H1 (cell line): ENCODE measurements around the gene ZNF622. TPM values are rescaled to one million over a fixed set of nuclear protein-coding genes. Genes with fewer than 3 reads are reported as not detected.

Source experiments
- CTCF ChIA-PET: fragments of 300-600 bp; sonication (Branson Sonifier 250); formaldehyde crosslinking; loops from one replicate; lab custom pipeline; 2021; ENCODE audit not compliant: partially characterized antibody; lab: Charles Lee
- POLR2A ChIA-PET: fragments of 300-600 bp; sonication (Branson Sonifier 250); formaldehyde crosslinking; loops from one replicate; lab custom pipeline; 2021; ENCODE audit warnings: inconsistent platforms; ENCODE audit not compliant: partially characterized antibody; lab: Charles Lee
- DNase-seq, 2 experiments: peaks; one replicate each; pipeline versions ENCODE4 v3.0.0 to v3.0.0-alpha.2; 2010 to 2022; ENCODE audit warnings: low spot score in 2 of 2, low read depth in 1 of 2, mixed read lengths in 1 of 2
- FAIRE-seq: peaks from 2 replicates; lab custom pipeline; 2011; peaks lifted over from hg19 to GRCh38; lab: Jason Lieb, UNC
- H2AFZ ChIP-seq: 2 replicates; pipeline ENCODE4 v1.8.1; 2012; ENCODE audit warnings: low read length, inconsistent platforms
- H2AK5ac ChIP-seq: 2 replicates; pipeline ENCODE4 v1.6.1; 2013; ENCODE audit warnings: low read depth, low read length
- H2BK120ac ChIP-seq: replicated peaks from 2 replicates; pipeline ENCODE3; 2013; ENCODE audit warnings: low read depth, low read length, inconsistent platforms
- H2BK12ac ChIP-seq: 2 replicates; pipeline ENCODE4 v1.6.1; 2013; ENCODE audit warnings: low read depth, low read length
- H2BK15ac ChIP-seq: 2 replicates; pipeline ENCODE4 v1.6.1; 2013; ENCODE audit warnings: low read length
- H2BK20ac ChIP-seq: 2 replicates; pipeline ENCODE4 v1.6.1; 2013; ENCODE audit warnings: low read length
- H2BK5ac ChIP-seq: 2 replicates; pipeline ENCODE4 v1.6.1; 2013; ENCODE audit warnings: low read depth, low read length
- H3K14ac ChIP-seq: 2 replicates; pipeline ENCODE4 v1.6.1; 2013; ENCODE audit warnings: inconsistent platforms; ENCODE audit not compliant: insufficient read length
- H3K18ac ChIP-seq: 2 replicates; pipeline ENCODE4 v1.6.1; 2013; ENCODE audit warnings: low read length; ENCODE audit errors: extremely low read depth
- H3K23ac ChIP-seq: 2 replicates; pipeline ENCODE4 v1.6.1; 2013; ENCODE audit warnings: inconsistent platforms; ENCODE audit not compliant: insufficient read length
- H3K23me2 ChIP-seq: 2 replicates; pipeline ENCODE4 v1.6.1; 2013; ENCODE audit warnings: low read depth, low read length
- H3K27ac ChIP-seq: 2 replicates; pipeline ENCODE4 v1.6.1; 2011; ENCODE audit warnings: low read depth, low read length, inconsistent platforms
- H3K27me3 ChIP-seq, 4 experiments: replicated peaks in 1 of 4; 1 replicate in 1 of 4; 2 replicates in 3 of 4; pipeline versions ENCODE4 v1.6.1 to v1.8.1; 2011 to 2013; ENCODE audit warnings: low read length in 3 of 4, mild to moderate bottlenecking in 3 of 4, inconsistent platforms in 2 of 4, mixed read lengths in 2 of 4, moderate library complexity in 1 of 4; ENCODE audit not compliant: control insufficient read depth in 3 of 4, insufficient read depth in 3 of 4; ENCODE audit errors: extremely low read depth in 1 of 4
- H3K36me3 ChIP-seq, 4 experiments: 2 replicates each; pipeline versions ENCODE4 v1.6.1 to v1.8.1; 2011 to 2013; ENCODE audit warnings: mild to moderate bottlenecking in 4 of 4, low read length in 3 of 4, moderate library complexity in 2 of 4, control low read depth in 1 of 4, inconsistent platforms in 1 of 4; ENCODE audit not compliant: insufficient read depth in 4 of 4, control insufficient read depth in 2 of 4
- H3K4ac ChIP-seq: replicated peaks from 2 replicates; pipeline ENCODE3; 2013; ENCODE audit warnings: low read length, low read depth, mixed read lengths, inconsistent platforms; ENCODE audit not compliant: insufficient read length
- H3K4me1 ChIP-seq, 4 experiments: replicated peaks in 1 of 4; 1 replicate in 1 of 4; 2 replicates in 3 of 4; pipeline versions ENCODE4 v1.6.1 to v1.8.1; 2011 to 2013; ENCODE audit warnings: low read length in 3 of 4, inconsistent platforms in 2 of 4, mixed read lengths in 1 of 4; ENCODE audit not compliant: insufficient read depth in 4 of 4, control insufficient read depth in 3 of 4
- H3K4me2 ChIP-seq, 2 experiments: 2 replicates each; pipeline versions ENCODE4 v1.6.1 to v1.8.1; 2011 to 2013; ENCODE audit warnings: low read depth in 2 of 2, low read length in 2 of 2, control low read depth in 1 of 2, inconsistent platforms in 1 of 2, mild to moderate bottlenecking in 1 of 2; ENCODE audit not compliant: insufficient read depth in 1 of 2
- H3K4me3 ChIP-seq, 4 experiments: fragments of 200-600, 300-600 bp in 1 of 4; sonication (generic), shearing (Covaris generic), sonication (Bioruptor Twin) in 1 of 4; 2 replicates each; pipeline versions ENCODE4 v1.5.1 to v1.8.1; 2011 to 2016; ENCODE audit warnings: low read length in 4 of 4, low read depth in 3 of 4, control low read depth in 2 of 4, inconsistent platforms in 2 of 4, mild to moderate bottlenecking in 2 of 4, mixed read lengths in 1 of 4, moderate library complexity in 1 of 4; ENCODE audit not compliant: insufficient read depth in 2 of 4; ENCODE audit errors: extremely low read depth in 1 of 4
- H3K56ac ChIP-seq: replicated peaks from 2 replicates; pipeline ENCODE3; 2013; ENCODE audit warnings: low read depth, mild to moderate bottlenecking, mixed read lengths, low read length, inconsistent platforms; ENCODE audit not compliant: insufficient read length
- H3K79me1 ChIP-seq: 2 replicates; pipeline ENCODE4 v1.6.1; 2013; ENCODE audit warnings: low read depth, low read length, control low read depth
- H3K79me2 ChIP-seq, 2 experiments: 2 replicates each; pipeline versions ENCODE4 v1.6.1 to v1.8.1; 2012 to 2013; ENCODE audit warnings: low read length in 2 of 2, mild to moderate bottlenecking in 2 of 2, inconsistent platforms in 1 of 2; ENCODE audit not compliant: insufficient read depth in 2 of 2, control insufficient read depth in 1 of 2
- H3K9ac ChIP-seq, 4 experiments: replicated peaks in 1 of 4; 1 replicate in 1 of 4; 2 replicates in 3 of 4; pipeline versions ENCODE4 v1.6.1 to v1.8.1; 2011 to 2013; ENCODE audit warnings: low read depth in 3 of 4, low read length in 3 of 4, control low read depth in 2 of 4, mild to moderate bottlenecking in 2 of 4, moderate library complexity in 2 of 4, inconsistent platforms in 1 of 4; ENCODE audit errors: extremely low read depth in 1 of 4
- H3K9me3 ChIP-seq, 2 experiments: 2 replicates each; pipeline versions ENCODE4 v1.6.1 to v1.8.1; 2012 to 2013; ENCODE audit warnings: mild to moderate bottlenecking in 2 of 2, moderate library complexity in 2 of 2, control low read depth in 1 of 2, inconsistent platforms in 1 of 2, low read depth in 1 of 2, low read length in 1 of 2, mixed read lengths in 1 of 2; ENCODE audit not compliant: insufficient read depth in 2 of 2
- H4K20me1 ChIP-seq, 2 experiments: replicated peaks in 1 of 2; 2 replicates each; pipeline versions ENCODE3 to v1.8.1; 2011 to 2013; ENCODE audit warnings: inconsistent platforms in 2 of 2, low read length in 2 of 2, mild to moderate bottlenecking in 1 of 2; ENCODE audit not compliant: insufficient read depth in 2 of 2, control insufficient read depth in 1 of 2
- H4K5ac ChIP-seq: 2 replicates; pipeline ENCODE4 v1.6.1; 2013; ENCODE audit warnings: low read length, low read depth, mixed read lengths, inconsistent platforms; ENCODE audit not compliant: insufficient read length
- H4K8ac ChIP-seq: 2 replicates; pipeline ENCODE4 v1.8.0; 2013; ENCODE audit warnings: mild to moderate bottlenecking, moderate library complexity, low read length, inconsistent platforms; ENCODE audit not compliant: insufficient read depth; ENCODE audit errors: extremely low read depth
- H4K91ac ChIP-seq: replicated peaks from 2 replicates; pipeline ENCODE3; 2013; ENCODE audit warnings: low read length, mixed read lengths, inconsistent platforms; ENCODE audit not compliant: insufficient read length
- ASH2L ChIP-seq: fragments of 200-600, 300-600 bp; sonication (generic); IDR thresholded peaks from one replicate; pipeline ENCODE4 v1.7.1; 2017; ENCODE audit warnings: low read length
- BACH1 ChIP-seq: IDR thresholded peaks from 2 replicates; pipeline ENCODE4 v1.6.1; 2012; ENCODE audit warnings: low read length, improper control_type of control experiment
- BCL11A ChIP-seq, 2 experiments: IDR thresholded peaks; one replicate each; pipeline ENCODE4 v1.6.1; 2011; ENCODE audit warnings: low read depth in 2 of 2, low read length in 2 of 2, mild to moderate bottlenecking in 2 of 2
- CHD2 ChIP-seq: IDR thresholded peaks from 2 replicates; pipeline ENCODE4 v1.6.1; 2012; ENCODE audit warnings: low read length, improper control_type of control experiment
- CREB1 ChIP-seq: IDR thresholded peaks from 2 replicates; pipeline ENCODE4 v1.6.1; 2012; ENCODE audit warnings: inconsistent platforms
- HDAC6 ChIP-seq: IDR thresholded peaks from one replicate; pipeline ENCODE4 v1.7.1; 2012; ENCODE audit warnings: low read depth, mild to moderate bottlenecking, inconsistent platforms, low read length, moderate library complexity
- KDM4A ChIP-seq: IDR thresholded peaks from one replicate; pipeline ENCODE4 v1.7.1; 2012; ENCODE audit warnings: low read depth, mild to moderate bottlenecking, moderate library complexity, low read length, inconsistent platforms; ENCODE audit not compliant: severe bottlenecking
- PHF8 ChIP-seq: fragments of 200-600 bp; sonication (generic); conservative IDR thresholded peaks from 2 replicates; pipeline ENCODE4 v1.7.1; 2012; ENCODE audit warnings: low read depth, mild to moderate bottlenecking, inconsistent platforms, low read length, moderate library complexity
- RFX5 ChIP-seq: IDR thresholded peaks from 2 replicates; pipeline ENCODE4 v1.6.1; 2011; ENCODE audit warnings: low read depth, low read length, improper control_type of control experiment, borderline replicate concordance
- RNF2 ChIP-seq: fragments of 200-900, 300-1000 bp; sonication (generic); IDR thresholded peaks from 2 replicates; pipeline ENCODE4 v1.7.1; 2016; ENCODE audit warnings: borderline replicate concordance, low read depth, mild to moderate bottlenecking, antibody characterized with exemption, low read length; ENCODE audit not compliant: poor library complexity, severe bottlenecking; ENCODE audit errors: missing control alignments
- SIRT6 ChIP-seq: IDR thresholded peaks from one replicate; pipeline ENCODE4 v1.7.1; 2012; ENCODE audit warnings: low read length, inconsistent platforms
- ZNF274 ChIP-seq: IDR thresholded peaks from 2 replicates; pipeline ENCODE4 v1.7.0; 2012; ENCODE audit warnings: low read length, borderline replicate concordance; ENCODE audit errors: extremely low read depth
- WGBS, 2 experiments: shearing (Covaris generic) in 1 of 2; methylation state at CpG; one replicate each; pipeline versions ENCODE4 v1.1.6 to v1.1.7; 2013 to 2015; ENCODE audit warnings: low lambda C conversion rate in 2 of 2, mixed read lengths in 2 of 2, inconsistent platforms in 1 of 2, low coverage in 1 of 2, missing lambda C conversion rate in 1 of 2; ENCODE audit not compliant: insufficient replicate concordance in 2 of 2, insufficient coverage in 1 of 2, insufficient read length in 1 of 2; ENCODE audit errors: extremely low coverage in 1 of 2, missing lambda C conversion rate in 1 of 2; 5-methylcytosine and 5-hydroxymethylcytosine counted together
- polyA plus RNA-seq, 7 experiments: library from polyadenylated mRNA; depleted of rRNA in 3 of 7; stranded (reverse) in 5 of 7; unstranded in 2 of 7; fragments of >200 nt in 5 of 7; fragments of 200-250 nt in 2 of 7; gene quantifications; 1 replicate in 5 of 7; 2 replicates in 1 of 7; 4 replicates in 1 of 7; pipeline versions ENCODE4 v1.2.1 to v1.2.3, GENCODE V29; 2011 to 2013; ENCODE audit warnings: missing spikeins in 2 of 7, mixed read lengths in 2 of 7
- total RNA-seq: library from RNA; stranded (reverse); fragmentation: NEBNext Ultra II Directional; extraction: Animal tissue kit (Norgen Biotek cat#: 25700); gene quantifications from 2 replicates; pipeline ENCODE4 v1.2.1, GENCODE V29; 2021
- TF ChIP-seq, protein P1 (sequence below): IDR thresholded peaks from 2 replicates; pipeline ENCODE4 v1.6.1; 2011; ENCODE audit warnings: low read length, improper control_type of control experiment

The ZNF622 gene
- total and polyA plus RNA-seq, 2 of the 8 experiments (the other 6 are each of a cell fraction or from before 2014, with no cell fraction given) = 8.8 to 30.8 TPM

DNA sequence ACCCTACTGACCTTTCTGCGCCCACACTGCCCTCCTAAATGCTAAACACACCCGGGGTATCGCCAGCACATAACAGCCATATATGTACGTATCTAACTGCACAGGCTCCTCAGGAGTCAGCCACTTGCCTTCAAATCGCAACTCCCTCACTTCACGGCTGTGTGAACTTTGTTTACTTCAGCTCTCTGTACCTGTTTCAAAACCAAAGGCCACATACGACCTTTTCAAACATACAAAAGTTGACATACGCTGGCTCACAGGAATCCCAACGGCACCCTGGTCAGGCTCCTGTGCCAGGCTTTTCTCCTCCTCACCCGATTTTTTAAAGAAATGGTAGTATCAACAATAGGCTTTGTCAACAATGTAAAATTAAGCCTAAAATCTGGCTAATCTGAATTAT is 39.0 kb upstream of the ZNF622 start:
- no peak for TF ChIP-seq KDM4A
- no peak for TF ChIP-seq PHF8
- no peak for TF ChIP-seq HDAC6
- TF ChIP-seq ZNF274 = no peak
- TF ChIP-seq, protein P1, sequence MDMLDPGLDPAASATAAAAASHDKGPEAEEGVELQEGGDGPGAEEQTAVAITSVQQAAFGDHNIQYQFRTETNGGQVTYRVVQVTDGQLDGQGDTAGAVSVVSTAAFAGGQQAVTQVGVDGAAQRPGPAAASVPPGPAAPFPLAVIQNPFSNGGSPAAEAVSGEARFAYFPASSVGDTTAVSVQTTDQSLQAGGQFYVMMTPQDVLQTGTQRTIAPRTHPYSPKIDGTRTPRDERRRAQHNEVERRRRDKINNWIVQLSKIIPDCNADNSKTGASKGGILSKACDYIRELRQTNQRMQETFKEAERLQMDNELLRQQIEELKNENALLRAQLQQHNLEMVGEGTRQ = no peak
- no peak for TF ChIP-seq ASH2L
- no peak for TF ChIP-seq CREB1
- TF ChIP-seq SIRT6 = no peak
- no peak for TF ChIP-seq RNF2
- no peak for TF ChIP-seq CHD2
- no peak for TF ChIP-seq BCL11A (IDR thresholded peaks at IDR 0.05; ENCODE audit: low read depth in 2 of 2, low read length in 2 of 2)
- TF ChIP-seq BACH1 = no peak
- no peak for TF ChIP-seq RFX5
- Histone ChIP-seq H2AFZ (no peak overlapping the region), H3K4me3 (no peak overlapping the region), H2BK12ac (no peak overlapping the region), H3K27ac (no peak overlapping the region), H3K18ac (no peak overlapping the region), H3K4ac (no peak overlapping the region), H2BK15ac (no peak overlapping the region), H4K8ac (no peak overlapping the region), H2BK120ac (no peak overlapping the region), H3K27me3 (no peaks in the 10 kb centered on the region; a peak in 1 of 7 replicates), H3K4me1 (peaks cover 0 to 9% (median 2%) of the 10 kb centered on the region in 4 experiments; a peak in 4 of 7 replicates), H3K4me2 (no peak overlapping the region), H3K14ac (no peak overlapping the region), H2BK20ac (no peak overlapping the region), H2AK5ac (no peak overlapping the region), H4K91ac (no peak overlapping the region), H4K20me1 (no peaks in the 10 kb centered on the region), H3K9ac (no peak overlapping the region), H3K56ac (no peak overlapping the region), H3K79me2 (no peaks in the 10 kb centered on the region), H4K5ac (no peak overlapping the region), H3K79me1 (no peaks in the 10 kb centered on the region), H3K23me2 (no peaks in the 10 kb centered on the region), H2BK5ac (no peak overlapping the region), H3K9me3 (no peaks in the 10 kb centered on the region), H3K36me3 (no peaks in the 10 kb centered on the region), H3K23ac (no peak overlapping the region)
- FAIRE-seq (no peak), DNase-seq (no peak)
- POLR2A ChIA-PET = no interaction called here
- CTCF ChIA-PET = interaction anchor here (1.3 kb wide), 1 partner anchor 14 kb away, joined by 3 read pairs; no protein-coding TSS in a partner anchor
- 96% methylated on average over 10 of the region's 10 CpGs; no CpG with 5 or more reads in 1 of the 2 experiments for WGBS, 2 experiments
